Ecto neural progenitor cell (in vitro differentiated cells): ENCODE measurements around the gene MME.
"Not testable (repeated sequence)": the region's sequence is repeated elsewhere in the genome, so short reads cannot be mapped to it uniquely, and the experiment has no call there.

ENCODE experiments used
- DNase-seq: peaks from one replicate; pipeline ENCODE4 v3.0.0-alpha.2; 2018; ENCODE audit warnings: low spot score

MME gene

DNA sequence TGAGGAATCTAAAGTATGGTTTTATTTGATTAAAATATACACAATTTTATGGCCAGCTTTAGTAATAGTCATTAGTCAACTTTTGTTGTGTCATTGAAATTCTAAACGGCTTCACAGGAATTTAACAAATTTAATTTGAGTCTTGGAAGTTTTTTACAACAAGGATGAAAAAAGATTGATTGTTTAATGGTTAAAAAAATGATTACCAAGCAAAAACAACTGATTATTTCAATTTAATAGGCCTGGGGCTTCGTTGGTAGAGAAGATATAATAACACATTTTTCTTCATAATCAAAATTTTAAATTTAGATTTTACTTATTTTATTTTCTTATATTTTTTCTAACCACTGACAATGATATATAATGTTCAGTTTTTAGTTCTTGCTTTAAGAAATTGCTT is 4.4 kb downstream of the MME start:
- no peak for DNase-seq

DNA sequence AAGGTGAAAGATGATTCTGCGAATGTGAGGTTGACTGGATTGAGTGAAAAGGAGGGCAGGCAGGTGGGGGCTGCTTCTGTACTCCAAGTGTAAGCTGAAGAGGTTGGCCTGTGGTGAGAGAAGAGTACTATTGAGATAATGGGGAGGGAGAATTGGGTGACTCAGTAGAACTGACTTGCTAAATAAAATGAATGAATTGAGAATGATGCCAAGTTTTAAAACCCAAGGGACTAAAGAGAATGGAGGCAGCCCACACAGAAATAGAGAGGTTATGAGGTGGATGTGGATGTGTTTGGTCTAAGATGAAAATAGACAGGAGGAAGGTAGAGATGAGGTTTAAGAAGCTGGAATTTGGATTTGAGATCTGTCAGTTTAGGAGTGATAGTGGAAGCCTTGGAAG is 5.9 kb downstream of the MME start:
- DNase-seq = no peak

DNA sequence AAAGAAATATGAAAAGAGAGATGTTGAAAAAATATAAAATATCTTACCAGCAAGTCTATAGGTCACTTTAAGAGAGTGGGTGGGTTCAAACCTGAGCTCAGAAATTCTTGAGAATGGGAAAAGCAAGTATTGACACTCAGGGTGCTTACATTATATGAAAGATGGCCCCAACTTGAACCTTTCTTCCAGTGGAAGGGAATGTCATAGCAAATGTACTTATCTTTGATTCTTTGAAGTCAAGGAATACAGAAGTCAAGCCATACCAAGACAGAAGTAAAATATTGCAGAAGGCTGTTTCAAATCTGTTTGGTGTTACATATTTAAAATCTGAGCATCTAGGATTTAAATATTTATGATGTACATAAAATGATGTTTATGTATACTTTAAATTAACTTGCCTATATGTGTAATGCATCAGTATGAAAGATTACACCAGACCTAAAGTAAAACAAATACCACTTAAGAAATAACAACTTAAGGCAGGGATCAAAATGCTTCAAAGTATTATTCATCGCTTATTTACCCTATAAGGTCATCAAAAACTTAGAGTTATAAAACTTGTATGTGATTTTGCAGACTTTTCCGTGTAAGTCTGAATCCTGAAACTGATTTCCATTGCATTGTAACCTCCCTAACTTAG is 8.7 kb downstream of the MME start:
- DNase-seq = no peak

DNA sequence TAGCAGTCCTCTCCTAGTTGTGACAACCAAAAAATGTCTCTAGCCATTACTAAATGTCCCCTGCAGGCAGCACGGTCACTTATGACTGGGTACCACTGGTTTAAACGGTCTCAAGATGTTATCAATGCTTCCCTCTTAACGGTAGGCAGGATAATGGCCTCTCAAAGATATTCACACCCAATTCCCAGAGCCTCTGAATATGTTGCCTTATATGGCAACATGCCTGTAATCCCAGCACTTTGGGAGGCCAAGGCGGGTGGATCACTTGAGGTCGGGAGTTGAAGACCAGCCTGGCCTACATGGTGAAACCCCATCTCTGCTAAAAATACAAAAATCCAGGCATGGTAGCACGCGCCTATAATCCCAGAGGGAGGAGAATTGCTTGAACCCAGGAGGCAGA is 9.4 kb downstream of the MME start:
- no peak for DNase-seq

DNA sequence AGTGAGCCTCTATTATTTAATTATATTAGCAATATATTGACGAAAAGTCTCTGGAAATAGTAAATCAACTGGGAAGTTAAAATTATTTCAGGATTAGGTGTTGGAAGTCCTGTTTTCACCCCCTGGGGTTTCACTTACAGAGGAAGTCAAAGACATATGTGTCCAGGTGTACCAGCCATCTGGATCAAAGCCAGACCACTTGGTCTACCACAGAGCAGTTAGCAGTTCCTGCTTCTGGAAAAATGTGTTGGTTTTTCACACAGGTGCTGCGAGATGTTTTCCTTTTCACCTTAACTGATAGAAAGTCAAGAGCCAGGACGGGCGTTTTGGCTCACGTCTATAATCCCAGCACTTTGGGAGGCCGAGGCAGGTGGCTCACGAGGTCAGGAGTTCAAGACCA is 13.1 kb downstream of the MME start:
- no peak for DNase-seq

DNA sequence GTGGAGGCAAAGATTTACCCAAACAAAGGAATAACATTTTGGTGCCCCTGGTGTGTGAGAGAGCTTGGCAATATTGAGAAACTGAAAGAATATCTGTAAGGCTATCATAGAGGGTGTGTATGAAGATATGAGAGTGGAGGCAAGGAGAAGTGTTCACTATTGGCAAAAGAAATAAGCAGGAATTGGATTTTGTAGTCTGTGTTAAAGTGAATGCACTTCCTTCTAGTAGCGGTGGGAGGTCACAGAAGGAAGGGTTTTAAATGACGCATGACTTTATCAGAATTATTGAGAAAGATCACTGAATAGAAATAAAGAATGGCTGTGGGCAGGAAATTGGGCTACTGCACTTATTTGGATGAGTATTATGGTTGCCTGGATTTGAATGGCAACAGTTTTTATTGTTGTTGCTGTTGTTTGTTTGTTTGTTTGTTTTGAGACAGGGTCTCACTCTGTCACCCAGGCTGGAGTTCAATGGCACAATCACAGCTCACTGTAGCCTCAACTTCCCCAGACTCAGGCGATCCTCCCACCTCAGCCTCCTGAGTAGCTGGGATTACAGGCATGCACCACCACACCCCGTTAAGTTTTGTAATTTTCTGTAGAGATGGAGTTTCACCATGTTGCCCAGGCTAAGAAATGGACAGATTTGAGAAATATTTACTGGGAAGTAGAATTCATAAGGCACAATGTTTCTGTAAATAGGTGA is 16.3 kb downstream of the MME start:
- no peak for DNase-seq

GRCh38 chr3:155097009-155097349 is 16.9 kb downstream of the MME start:
- DNase-seq = no peak

DNA sequence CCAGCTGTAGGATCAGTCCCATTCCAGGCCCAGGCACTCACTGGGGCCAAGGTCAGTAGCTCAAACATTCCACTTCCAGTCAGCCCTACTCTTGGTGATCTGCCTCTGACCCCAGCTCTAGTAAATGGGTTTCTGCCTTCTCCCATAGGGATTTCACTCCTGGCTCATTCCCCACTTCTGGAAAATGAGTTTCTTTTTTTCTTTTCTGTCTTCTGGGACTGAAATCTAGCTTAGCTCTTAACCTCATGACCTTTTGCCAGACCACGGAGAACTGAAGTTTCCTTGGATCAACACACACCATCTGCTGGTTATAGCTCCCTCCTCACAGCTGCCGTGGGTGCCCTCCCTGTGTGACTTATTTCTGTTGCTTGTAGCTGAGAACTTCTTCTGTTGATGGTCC is 21.3 kb downstream of the MME start:
- DNase-seq = no peak

DNA sequence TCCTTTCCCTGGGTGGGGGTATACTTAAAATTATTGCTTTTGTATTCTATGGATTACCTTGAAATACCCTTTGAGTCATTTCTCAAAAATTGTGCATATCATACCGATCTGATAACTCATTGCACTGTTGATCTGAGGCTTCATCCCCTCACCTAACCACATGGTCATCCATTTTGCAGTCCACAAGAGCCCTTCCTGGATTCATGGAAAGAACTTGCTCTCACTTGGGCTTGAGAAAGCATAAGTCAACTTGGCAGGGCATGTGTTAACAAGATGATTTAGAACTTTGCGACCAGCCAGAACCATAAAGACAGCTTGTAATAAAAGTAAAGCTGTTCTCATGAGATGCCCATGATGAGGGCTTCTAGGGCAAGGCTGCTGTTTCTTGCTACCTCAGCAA is 22.2 kb downstream of the MME start:
- no peak for DNase-seq

- no peak for DNase-seq
Measured at GRCh38 chr3:155103686-155104085, 23.6 kb downstream of the MME start.

GRCh38 chr3:155106119-155106518 is 26.0 kb downstream of the MME start:
- no peak for DNase-seq

DNA sequence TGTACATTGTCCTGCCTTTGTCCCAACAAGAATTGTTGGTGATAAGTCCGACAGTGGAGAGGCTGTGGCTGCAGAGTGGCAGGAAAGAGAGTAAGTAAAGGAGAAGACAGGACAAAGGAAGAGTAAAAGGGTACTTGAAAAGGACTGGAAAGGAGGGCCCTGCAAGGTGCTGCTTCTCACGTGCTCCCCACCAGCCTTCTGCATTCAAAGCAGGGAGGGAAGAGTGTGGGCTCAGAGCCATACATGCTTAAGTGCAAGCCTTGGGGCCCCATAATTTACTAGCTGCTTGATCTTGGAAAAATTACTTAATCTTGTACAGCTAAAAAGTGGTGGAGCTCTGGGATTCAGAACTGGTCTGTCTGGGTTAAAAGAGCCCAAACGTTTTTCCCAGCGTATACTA is 29.9 kb downstream of the MME start:
- no peak for DNase-seq

GRCh38 chr3:155110996-155111901 is 31.1 kb downstream of the MME start:
- no peak for DNase-seq

- no peak for DNase-seq
Measured at GRCh38 chr3:155111971-155112370, 31.9 kb downstream of the MME start.

DNA sequence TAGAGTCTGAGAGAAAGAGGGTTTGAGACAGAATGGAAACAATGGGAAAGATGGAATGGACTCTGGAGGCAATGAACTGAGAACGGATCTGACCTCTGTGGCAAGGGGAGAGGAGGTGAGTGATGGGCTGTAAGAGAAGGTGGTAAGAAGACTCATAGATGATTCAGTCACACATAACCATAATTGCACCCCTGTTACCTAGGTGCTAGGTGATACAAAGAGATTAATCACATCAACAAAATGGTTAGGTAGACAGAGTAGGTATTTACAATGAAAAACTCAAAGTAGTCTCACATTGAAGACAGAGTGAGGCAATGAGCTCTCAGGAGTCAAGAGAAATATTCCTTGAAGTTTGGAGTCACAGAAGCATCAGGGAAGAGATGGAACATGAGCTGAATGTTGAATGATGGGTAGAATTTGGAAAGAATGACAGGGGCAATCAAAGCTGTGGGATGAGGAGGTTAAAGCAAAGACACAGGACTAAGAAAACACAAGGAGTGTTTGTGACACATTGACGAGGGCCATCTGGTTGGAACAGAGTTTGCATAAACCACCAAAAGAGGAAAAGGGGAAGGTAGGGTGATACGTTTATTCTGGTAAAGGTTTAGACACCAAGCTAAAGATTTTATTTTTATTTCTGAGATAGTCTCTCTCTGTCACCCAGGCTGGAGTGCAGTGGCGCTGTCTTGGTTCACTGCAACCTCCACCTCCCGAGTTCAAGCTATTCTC is 32.7 kb downstream of the MME start:
- no peak for DNase-seq

GRCh38 chr3:155124745-155125144 is 44.6 kb downstream of the MME start:
- not testable (repeated sequence) for DNase-seq

DNA sequence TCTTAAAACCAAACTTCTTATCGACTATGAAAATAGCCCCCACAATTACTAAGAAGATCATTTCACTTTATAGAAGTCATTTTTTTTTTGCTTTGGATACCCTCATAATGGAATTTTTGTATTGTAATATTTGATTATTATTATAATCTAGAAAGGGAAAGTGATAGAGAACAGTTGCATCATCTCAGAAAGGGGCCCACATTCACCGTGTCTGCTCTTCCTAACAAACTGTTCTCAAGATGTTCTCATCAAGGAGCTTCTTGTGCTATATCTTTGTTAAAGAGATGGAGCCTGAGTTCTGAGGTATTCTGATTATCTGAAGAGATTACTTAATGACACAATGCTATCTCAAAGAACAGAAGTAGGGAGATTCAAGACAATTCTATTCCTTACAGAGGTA is 49.3 kb downstream of the MME start:
- DNase-seq = no peak

GRCh38 chr3:155130001-155130400 is 49.9 kb downstream of the MME start:
- no peak for DNase-seq

- DNase-seq = no peak
Measured at GRCh38 chr3:155131104-155131503, 51.0 kb downstream of the MME start.

DNA sequence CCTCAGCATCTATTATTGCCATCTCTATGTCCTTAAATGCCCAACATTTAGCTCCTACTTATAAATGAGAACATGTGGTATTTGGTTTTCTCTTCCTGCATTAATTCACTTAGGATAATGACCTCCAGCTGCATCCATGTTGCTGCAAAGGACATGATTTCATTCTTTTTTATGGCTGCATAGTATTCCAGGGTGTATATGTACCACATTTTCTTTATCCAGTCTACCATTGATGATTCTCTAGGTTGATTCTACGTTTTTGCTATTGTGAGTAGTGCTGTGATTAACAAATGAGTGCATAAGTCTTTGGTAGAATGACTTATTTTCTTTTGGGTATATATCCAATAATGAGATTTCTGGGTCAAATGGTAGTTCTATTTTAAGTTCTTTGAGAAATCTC is 54.2 kb downstream of the MME start:
- not testable (repeated sequence) for DNase-seq

- DNase-seq = no peak
Measured at GRCh38 chr3:155135003-155135402, 54.9 kb downstream of the MME start.

- no peak for DNase-seq
Measured at GRCh38 chr3:155138677-155139076, 58.6 kb downstream of the MME start.

DNA sequence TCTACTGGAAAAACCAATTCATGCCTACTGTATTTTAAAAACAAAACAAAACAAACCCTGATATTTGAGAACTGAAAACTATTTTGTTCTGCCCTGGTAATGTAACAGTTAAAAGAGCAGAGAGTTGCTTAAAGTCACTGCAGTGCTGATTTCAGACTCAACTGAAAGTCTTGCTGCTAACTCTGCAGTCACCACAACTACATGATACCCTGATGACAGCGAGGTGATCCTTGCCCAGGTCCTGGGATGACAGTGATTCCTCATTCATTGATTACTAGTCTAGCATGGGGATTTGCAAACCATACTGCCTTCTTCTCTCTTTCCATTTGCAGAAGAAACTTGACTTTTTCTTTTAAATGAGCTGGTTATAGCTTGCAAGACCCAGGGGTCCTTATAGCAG is 67.5 kb downstream of the MME start:
- DNase-seq = no peak
